ENCODE measurements around the gene CAMK1D. TPM values are rescaled to one million over a fixed set of nuclear protein-coding genes. Genes with fewer than 3 reads are reported as not detected.
A peak's percentile ranks its signal among the peaks of the same experiment; 100 is the strongest.

Gene CAMK1D
- total RNA-seq, 3 donors from 2014 or later, result 20.6 to 48.5 (median 32.8) TPM

GRCh38 chr10:12550994-12551393, 201.6 kb downstream of the CAMK1D start:
- TF ChIP-seq CTCF (IDR thresholded peaks at IDR 0.05), result no peak
- no peaks in the 10 kb centered on the region for H3K9me3 ChIP-seq
- ATAC-seq (no peak), DNase-seq (no peak)
- intact Hi-C loops (cut with DNase I, micrococcal nuclease), result no loop called here
- no peak overlapping the region for H3K4me3 ChIP-seq
- no peaks in the 10 kb centered on the region for H3K4me1 ChIP-seq (ENCODE audit: low read depth)
- H3K36me3 ChIP-seq (ENCODE audit: low read depth), result no peaks in the 10 kb centered on the region

GRCh38 chr10:12556039-12556438, 206.7 kb downstream of the CAMK1D start:
- no peak for DNase-seq
- ATAC-seq, result no peak
- Histone ChIP-seq H3K4me3 (no peak overlapping the region), H3K9me3 (no peaks in the 10 kb centered on the region), H3K36me3 (ENCODE audit: low read depth) (no peaks in the 10 kb centered on the region), H3K4me1 (ENCODE audit: low read depth) (no peaks in the 10 kb centered on the region)
- intact Hi-C loops (cut with DNase I, micrococcal nuclease), result no loop called here
- TF ChIP-seq CTCF (IDR thresholded peaks at IDR 0.05), result no peak

GRCh38 chr10:12559578-12560178, 210.3 kb downstream of the CAMK1D start:
- ATAC-seq (peak; percentile 30), DNase-seq (no peak)
- TF ChIP-seq CTCF (IDR thresholded peaks at IDR 0.05), result no peak
- H3K4me1 ChIP-seq (ENCODE audit: low read depth), result no peaks in the 10 kb centered on the region
- no peak overlapping the region for H3K4me3 ChIP-seq
- H3K9me3 ChIP-seq, result no peaks in the 10 kb centered on the region
- intact Hi-C loops (cut with DNase I, micrococcal nuclease), result no loop called here
- H3K36me3 ChIP-seq (ENCODE audit: low read depth), result no peaks in the 10 kb centered on the region

- H3K4me1 ChIP-seq (ENCODE audit: low read depth), result no peaks in the 10 kb centered on the region
- intact Hi-C loops (cut with DNase I, micrococcal nuclease), result no loop called here
- no peaks in the 10 kb centered on the region for H3K9me3 ChIP-seq
- no peak overlapping the region for H3K4me3 ChIP-seq
- H3K36me3 ChIP-seq (ENCODE audit: low read depth), result no peaks in the 10 kb centered on the region
- no peak for DNase-seq
- no peak for TF ChIP-seq CTCF (IDR thresholded peaks at IDR 0.05)
- ATAC-seq, result peak; percentile 88
These were observed 212.0 kb downstream of the CAMK1D start for GRCh38 chr10:12561307-12561706.

- no peaks in the 10 kb centered on the region for H3K36me3 ChIP-seq (ENCODE audit: low read depth)
- TF ChIP-seq CTCF (IDR thresholded peaks at IDR 0.05), result no peak
- H3K4me3 ChIP-seq, result no peak overlapping the region
- intact Hi-C loops (cut with DNase I, micrococcal nuclease), result no loop called here
- no peaks in the 10 kb centered on the region for H3K9me3 ChIP-seq
- H3K4me1 ChIP-seq (ENCODE audit: low read depth), result no peaks in the 10 kb centered on the region
- ATAC-seq (no peak), DNase-seq (no peak)
These were observed 212.4 kb downstream of the CAMK1D start for GRCh38 chr10:12561720-12562119.

- no peak for TF ChIP-seq CTCF (IDR thresholded peaks at IDR 0.05)
- DNase-seq, result no peak
- H3K9me3 ChIP-seq, result no peaks in the 10 kb centered on the region
- no peaks in the 10 kb centered on the region for H3K4me1 ChIP-seq (ENCODE audit: low read depth)
- intact Hi-C loops (cut with DNase I, micrococcal nuclease), result no loop called here
- no peak for ATAC-seq
- H3K4me3 ChIP-seq, result no peak overlapping the region
- H3K36me3 ChIP-seq (ENCODE audit: low read depth), result no peaks in the 10 kb centered on the region
These were observed 214.1 kb downstream of the CAMK1D start for GRCh38 chr10:12563489-12563888.

All from mucosa of descending colon (tissue), 3 donors.